ENCODE measurements around the gene MRPS23.
"Not testable (repeated sequence)": the region's sequence is repeated elsewhere in the genome, so short reads cannot be mapped to it uniquely, and the experiment has no call there.

DNA sequence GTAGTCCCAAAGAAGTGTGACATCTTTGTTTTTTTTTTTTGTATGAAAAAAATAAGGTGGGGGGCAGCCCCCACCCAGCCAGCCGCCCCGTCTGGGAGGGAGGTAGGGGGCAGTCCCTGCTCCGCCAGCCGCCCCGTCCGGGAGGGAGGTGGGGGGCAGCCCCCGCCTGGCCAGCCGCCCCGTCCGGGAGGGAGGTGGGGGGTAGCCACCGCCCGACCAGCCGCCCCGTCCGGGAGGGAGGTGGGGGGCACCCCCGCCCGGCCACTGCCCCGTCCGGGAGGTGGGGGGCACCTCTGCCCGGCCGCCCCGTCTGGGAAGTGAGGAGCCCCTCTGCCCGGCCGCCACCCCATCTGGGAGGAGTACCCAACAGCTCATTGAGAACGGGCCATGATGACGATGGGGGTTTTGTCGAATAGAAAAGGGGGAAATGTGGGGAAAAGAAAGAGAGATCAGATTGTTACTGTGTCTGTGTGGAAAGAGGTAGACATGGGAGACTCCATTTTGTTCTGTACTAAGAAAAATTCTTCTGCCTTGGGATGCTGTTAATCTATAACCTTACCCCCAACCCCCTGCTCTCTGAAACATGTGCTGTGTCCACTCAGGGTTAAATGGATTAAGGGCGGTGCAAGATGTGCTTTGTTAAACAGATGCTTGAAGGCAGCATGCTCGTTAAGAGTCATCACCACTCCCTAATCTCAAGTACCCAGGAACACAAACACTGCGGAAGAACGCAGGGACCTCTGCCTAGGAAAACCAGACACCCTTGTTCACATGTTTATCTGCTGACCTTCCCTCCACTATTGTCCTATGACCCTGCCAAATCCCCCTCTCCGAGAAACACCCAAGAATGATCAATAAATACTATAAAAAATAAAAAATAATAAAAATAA, 3.5 kb downstream of the MRPS23 start:
- TF ChIP-seq POLR2A (IDR thresholded peaks at IDR 0.05; ENCODE audit: insufficient read depth in 1 of 2, low read depth in 2 of 2, low read length in 2 of 2); SETDB1 (CRISPR knock-in tag; IDR thresholded peaks at IDR 0.05; ENCODE audit: borderline replicate concordance); CBX1 (IDR thresholded peaks at IDR 0.05; ENCODE audit: low read depth); NR2F6 (IDR thresholded peaks at IDR 0.05); NR2F6 (CRISPR knock-in tag; IDR thresholded peaks at IDR 0.05); CREM (IDR thresholded peaks at IDR 0.05); CREM (CRISPR knock-in tag; IDR thresholded peaks at IDR 0.05); MXD4 (CRISPR knock-in tag; IDR thresholded peaks at IDR 0.05); GTF2F1 (IDR thresholded peaks at IDR 0.05; ENCODE audit: low read length): not testable (repeated sequence)
- TF ChIP-seq, protein P1, sequence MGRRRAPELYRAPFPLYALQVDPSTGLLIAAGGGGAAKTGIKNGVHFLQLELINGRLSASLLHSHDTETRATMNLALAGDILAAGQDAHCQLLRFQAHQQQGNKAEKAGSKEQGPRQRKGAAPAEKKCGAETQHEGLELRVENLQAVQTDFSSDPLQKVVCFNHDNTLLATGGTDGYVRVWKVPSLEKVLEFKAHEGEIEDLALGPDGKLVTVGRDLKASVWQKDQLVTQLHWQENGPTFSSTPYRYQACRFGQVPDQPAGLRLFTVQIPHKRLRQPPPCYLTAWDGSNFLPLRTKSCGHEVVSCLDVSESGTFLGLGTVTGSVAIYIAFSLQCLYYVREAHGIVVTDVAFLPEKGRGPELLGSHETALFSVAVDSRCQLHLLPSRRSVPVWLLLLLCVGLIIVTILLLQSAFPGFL (CRISPR knock-in tag; IDR thresholded peaks at IDR 0.05) = not testable (repeated sequence)

All from HepG2 (cell line).